GM19463 (cell line): ENCODE data around the gene RUSC2.
"Not testable (repeated sequence)": the region's sequence is repeated elsewhere in the genome, so short reads cannot be mapped to it uniquely, and the experiment has no call there.

Experiments
- ATAC-seq: cut with Tn5 transposase; IDR thresholded peaks from one replicate; pipeline ENCODE4 v1.9.1; 2021; ENCODE audit warnings: mild to moderate bottlenecking, moderate library complexity; ENCODE audit not compliant: unreplicated experiment

RUSC2 gene

GRCh38 chr9:35522187-35522586 lies 32.3 kb downstream of the RUSC2 start:
- ATAC-seq, result no peak

- ATAC-seq, result no peak
These were observed 32.8 kb downstream of the RUSC2 start for GRCh38 chr9:35522700-35523099.

- not testable (repeated sequence) for ATAC-seq
These were observed 33.6 kb downstream of the RUSC2 start for GRCh38 chr9:35523556-35523955.

GRCh38 chr9:35526087-35526801 lies 36.3 kb downstream of the RUSC2 start:
- ATAC-seq, result no peak

- ATAC-seq, result no peak
These were observed 39.4 kb downstream of the RUSC2 start for GRCh38 chr9:35529161-35529823.

- ATAC-seq, result no peak
These were observed 43.5 kb downstream of the RUSC2 start for GRCh38 chr9:35533398-35533797.

GRCh38 chr9:35534921-35535320 lies 45.0 kb downstream of the RUSC2 start:
- not testable (repeated sequence) for ATAC-seq

GRCh38 chr9:35537913-35538312 lies 48.0 kb downstream of the RUSC2 start:
- no peak for ATAC-seq

- ATAC-seq, result no peak
These were observed 48.7 kb downstream of the RUSC2 start for GRCh38 chr9:35538361-35539234.
